CD4-positive, alpha-beta T cell treated with Interferon gamma for 1 hour (primary cell): ENCODE results near the gene ST6GALNAC3.
"Not testable (repeated sequence)": the region's sequence is repeated elsewhere in the genome, so short reads cannot be mapped to it uniquely, and the experiment has no call there.

Source experiments
- DNase-seq: peaks from one replicate; pipeline ENCODE4 v3.0.0-alpha.2; 2020

ST6GALNAC3 gene

GRCh38 chr1:76074321-76075187 is at the start of gene ST6GALNAC3:
Gene ST6GALNAC3 (plus strand): TSS chr1:76074746.
- DNase-seq: peak; percentile 80

- DNase-seq: no peak
These were observed 47.2 kb upstream of the ST6GALNAC3 start for GRCh38 chr1:76027341-76027740.

DNA sequence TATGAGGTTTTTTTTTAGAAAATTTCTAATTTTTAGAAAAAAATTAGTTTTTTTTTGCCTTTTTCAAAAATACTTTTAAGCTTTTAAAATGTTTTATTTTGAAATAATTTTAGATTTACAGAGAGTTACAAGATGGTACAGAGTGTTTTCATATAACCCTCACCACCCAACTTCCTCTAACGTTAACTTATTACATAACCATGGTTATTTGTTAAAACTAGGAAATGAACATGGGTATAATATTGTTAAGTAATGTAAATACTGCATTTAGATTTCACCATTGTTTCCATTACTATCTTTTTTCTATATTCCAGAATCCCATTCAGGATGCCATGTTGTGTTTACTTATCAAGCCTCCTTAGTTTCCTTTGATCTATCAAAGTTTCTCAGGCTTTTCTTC is 45.2 kb upstream of the ST6GALNAC3 start:
- no peak for DNase-seq

DNA sequence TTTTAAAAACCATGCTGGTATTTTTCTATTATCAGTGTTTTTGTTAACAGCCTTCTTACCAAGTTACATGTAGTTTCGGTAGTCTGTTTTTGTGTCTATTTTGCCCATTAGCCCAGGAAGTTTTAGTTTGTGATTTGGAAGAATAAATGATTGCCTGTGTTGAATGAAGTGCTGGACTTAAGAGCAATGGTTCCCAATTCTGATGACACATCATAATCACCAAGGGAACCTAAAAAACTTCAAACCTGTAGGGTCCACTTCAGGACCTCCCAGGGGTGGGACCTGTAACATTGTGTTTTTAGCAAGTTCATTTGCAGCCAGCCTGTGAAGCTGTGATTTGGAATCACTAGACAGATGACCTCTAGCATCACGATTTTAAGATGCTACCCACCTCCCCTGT is 43.0 kb upstream of the ST6GALNAC3 start:
- DNase-seq: no peak

DNA sequence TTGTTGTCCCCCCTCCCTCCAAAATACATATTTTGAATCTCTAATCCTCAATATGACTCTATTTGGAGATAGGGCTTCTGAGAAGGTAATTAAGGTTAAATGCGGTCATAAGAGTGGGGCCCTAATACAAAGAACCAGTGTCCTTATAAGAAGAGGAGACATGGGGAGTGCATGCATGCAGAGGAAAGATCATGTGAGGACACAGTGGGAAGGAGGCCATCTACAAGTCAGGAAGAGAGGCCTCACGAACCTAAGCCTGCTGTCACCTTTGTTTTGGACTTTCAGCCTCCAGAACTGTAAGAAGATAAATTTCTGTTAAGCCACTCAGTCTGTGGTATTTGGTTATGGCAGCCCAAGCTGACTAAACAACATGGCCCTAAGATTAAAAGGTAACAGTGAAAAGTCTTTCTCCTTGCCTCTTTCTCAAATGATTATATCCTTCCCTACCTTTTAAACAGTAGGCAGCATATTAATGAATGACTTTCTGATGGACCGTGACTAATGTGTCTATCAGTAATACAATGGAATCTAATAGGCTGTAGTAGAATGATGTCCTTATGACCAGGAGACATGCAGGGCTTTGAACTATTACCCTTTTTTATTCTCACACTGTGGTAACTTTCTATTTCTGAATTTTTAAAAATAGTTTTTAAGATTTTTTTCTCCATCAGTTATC is 40.6 kb upstream of the ST6GALNAC3 start:
- DNase-seq: no peak

DNA sequence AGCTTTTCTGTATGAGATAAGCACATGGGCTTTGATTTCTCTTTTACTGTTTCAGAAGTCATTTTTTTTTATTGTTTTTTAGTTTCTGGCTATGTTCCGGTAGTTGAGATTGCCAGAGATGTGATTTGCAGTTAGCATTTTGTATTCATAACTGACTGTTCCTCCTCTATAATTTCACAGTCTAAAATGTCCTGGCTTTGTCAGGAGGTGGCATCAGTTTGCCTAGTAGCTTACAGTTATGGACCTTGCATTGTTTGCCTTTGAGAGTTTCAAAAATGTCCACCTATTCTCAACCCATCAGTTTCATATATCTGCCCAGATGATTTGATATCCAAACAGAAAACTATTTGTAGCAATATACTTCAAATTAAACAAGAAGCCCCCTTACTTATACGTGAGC is 39.5 kb upstream of the ST6GALNAC3 start:
- DNase-seq: no peak

GRCh38 chr1:76037324-76037723 is 37.2 kb upstream of the ST6GALNAC3 start:
- DNase-seq: no peak

DNA sequence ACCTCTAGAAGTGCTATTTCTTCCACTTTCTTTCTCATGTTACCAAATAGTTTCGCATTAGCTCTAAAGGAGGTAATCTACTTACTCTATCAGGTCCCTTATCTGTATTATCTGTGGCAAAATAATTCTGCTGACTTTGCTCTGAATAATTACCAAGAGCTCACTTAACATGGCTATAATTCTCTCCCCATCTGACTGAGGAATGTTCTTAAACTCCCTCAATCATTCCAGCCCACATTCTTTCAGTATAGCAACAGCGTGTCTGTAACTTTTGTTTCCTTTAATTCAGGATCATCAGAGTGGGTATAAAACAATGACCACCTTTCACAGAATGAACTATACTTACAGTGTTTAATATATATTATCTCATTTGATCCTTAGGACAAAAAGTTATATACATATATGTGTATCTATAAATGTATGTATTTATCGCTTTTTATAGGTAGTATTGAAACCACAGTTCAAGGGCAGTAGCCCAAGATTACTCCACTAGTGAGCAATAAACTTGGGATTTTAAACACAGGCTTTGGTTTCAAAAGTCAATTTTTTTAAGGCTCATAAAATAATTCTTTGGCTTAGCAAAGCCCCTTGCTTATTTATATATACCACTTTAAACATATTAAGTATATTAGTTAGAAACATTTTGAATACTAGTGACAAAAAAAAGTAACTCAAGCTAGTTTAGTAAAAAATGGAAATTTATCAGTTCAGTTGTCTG is 36.1 kb upstream of the ST6GALNAC3 start:
- no peak for DNase-seq

GRCh38 chr1:76046149-76046548 is 28.4 kb upstream of the ST6GALNAC3 start:
- DNase-seq: no peak

- DNase-seq: no peak
These were observed 26.3 kb upstream of the ST6GALNAC3 start for GRCh38 chr1:76048219-76048618.

DNA sequence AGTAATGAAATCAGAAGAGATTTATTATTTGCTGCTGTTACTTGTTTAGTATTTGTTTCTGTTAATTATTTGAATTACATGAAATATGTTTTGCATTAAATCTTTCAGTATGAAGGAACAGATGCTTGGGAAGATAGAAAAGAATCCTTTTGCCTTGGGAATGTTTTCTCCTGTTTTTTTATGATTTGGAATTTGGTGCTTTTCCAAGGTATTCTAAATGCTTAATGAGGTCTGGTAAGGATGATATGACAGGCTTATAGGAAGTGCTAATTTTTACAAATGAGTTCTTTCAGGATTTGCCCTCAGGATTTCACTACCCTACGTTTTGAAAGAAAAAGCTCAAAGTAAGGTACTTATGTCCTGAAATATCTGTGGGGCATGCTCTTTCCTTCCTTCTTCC is 25.6 kb upstream of the ST6GALNAC3 start:
- no peak for DNase-seq

- no peak for DNase-seq
These were observed 25.0 kb upstream of the ST6GALNAC3 start for GRCh38 chr1:76049498-76049897.

- not testable (repeated sequence) for DNase-seq
These were observed 24.5 kb upstream of the ST6GALNAC3 start for GRCh38 chr1:76050073-76050472.

DNA sequence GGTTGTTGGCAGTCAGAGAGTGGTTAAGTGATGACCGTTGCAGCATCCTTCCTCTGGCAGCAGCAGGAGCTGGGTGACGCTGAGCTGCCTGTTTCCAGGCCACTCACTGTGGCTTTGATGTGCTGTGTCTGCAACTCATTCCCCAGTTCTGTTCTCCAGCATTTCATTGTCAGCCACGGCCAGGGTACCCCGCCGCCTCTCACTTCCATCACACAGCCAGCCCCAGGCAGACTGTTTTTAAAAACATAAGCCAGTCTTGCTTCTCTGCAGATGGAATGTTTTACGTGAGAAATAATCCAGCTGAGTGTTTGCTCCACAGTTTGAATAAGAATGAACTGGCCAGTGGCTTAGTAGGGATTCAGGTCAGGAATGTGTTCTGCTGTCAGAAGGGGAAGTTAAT is 21.5 kb upstream of the ST6GALNAC3 start:
- DNase-seq: no peak

DNA sequence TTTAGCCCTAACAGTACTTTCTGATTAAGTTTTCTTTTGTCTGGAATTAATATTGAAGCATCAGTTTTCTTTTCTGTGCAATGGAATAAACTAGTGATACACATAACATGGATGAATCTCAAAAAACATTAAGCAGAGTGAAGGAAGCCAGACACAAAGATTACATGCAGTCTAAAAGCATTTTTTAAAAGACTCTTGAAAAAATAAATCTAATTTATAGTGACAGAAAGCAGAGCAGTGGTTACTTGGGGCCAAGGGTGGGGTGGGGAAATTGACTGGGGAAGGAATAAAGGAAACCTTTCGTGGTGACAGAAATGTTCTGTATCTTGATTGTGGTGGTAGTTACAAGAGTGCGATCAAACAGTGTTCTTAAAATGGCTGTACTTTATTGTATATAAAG is 20.2 kb upstream of the ST6GALNAC3 start:
- no peak for DNase-seq

DNA sequence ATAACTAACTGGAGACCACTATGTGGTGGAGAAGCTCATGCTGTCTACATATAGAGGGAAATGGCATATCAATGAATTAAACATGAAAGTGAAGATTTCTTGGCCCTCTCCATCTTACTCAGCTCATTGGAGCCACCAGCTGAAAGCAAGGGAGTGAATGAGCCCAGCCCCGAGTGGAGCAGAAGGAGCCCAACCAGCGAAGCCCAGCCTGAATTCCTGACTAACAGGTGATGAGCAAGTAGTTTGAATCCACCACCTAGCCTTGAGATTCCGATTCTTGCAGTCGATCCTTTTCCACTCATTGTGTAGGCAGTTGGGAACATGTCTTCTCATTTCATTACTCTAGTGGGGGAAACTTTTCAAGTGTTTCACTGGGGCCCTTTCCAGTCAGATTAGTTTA is 18.6 kb upstream of the ST6GALNAC3 start:
- DNase-seq: no peak

GRCh38 chr1:76059451-76059850 is 15.1 kb upstream of the ST6GALNAC3 start:
- no peak for DNase-seq

DNA sequence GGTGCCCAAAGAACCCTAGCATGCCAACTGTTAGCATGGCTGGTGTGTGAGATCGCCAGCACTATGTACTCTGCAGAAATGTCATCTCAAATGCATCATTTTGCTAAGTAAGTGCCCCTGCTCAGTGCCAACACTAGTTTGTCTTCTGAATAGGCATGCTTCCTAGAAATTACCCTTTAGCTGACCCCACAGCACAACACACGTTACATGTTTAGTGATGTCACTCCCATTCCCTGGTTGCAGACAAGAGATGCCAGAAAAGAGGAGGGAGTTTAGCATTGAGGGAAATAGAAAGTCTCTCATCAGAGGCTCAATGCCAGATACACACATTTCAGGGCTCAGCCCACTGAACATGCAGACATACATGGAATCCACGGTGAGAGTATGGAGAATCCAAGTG is 9.3 kb upstream of the ST6GALNAC3 start:
- DNase-seq: no peak

DNA sequence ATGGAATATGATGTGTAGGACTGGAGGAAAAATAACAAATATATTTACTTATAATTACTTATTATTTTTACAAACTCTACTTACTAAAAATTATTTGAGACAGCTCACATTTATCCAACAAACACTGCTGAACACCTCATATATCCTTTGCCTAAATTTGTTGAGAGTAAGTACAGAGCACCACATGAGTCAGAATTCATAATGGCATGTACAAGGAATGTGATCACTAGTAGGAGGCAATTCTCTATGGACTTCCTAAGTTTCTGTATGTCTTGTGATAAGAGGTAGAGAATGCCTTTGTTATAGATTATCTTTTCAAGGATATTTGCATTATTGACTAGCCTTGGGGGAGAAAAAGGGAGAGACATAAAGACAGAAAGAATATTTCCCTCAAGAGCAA is 8.2 kb upstream of the ST6GALNAC3 start:
- no peak for DNase-seq

GRCh38 chr1:76068542-76068941 is 6.0 kb upstream of the ST6GALNAC3 start:
- no peak for DNase-seq

DNA sequence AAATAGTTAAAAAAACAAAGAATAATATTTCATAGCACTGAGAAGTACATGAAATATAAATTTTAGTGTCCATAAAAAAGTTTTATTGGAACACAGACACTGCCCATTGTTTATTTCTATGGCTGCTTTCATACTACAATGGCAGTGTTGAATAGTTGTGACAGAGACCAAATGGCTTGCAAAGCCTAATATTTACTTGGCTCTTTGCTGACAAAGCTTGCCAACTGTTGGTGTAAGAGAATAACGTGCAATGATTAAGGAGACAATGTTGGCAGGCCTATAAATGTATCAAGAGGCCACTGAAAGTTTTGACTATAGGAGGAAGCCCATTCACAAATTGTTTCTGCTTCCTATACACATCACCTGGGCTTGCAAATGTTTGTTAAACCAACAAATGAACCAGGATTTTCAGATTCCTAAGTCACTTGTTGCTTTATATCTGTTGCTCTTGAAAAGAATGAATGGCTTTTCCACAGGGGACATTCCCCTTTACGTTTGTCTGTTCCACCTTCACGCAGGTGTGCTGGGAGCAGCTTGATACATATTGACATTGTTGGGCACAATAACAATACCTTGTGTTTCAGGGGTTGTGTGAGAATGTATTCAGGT is 5.5 kb upstream of the ST6GALNAC3 start:
- no peak for DNase-seq

- no peak for DNase-seq
These were observed 4.0 kb upstream of the ST6GALNAC3 start for GRCh38 chr1:76070538-76070937.

- no peak for DNase-seq
These were observed 1.1 kb upstream of the ST6GALNAC3 start for GRCh38 chr1:76073481-76073880.

DNA sequence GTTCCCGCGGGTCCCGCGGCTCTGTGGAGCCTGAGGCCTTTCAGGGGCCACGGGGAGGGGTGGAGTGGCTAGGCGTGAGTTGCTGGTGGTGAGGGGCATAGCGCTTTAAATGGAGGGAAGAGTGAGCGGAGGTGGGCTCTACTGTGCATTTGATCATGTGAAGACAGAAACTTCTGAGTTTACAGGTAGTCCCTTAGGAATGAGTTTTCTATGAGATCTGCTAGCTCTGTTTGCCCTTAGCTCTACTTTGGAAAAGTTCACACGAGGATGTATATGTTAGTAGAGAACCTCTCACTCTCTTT is 593 bp downstream of the ST6GALNAC3 start:
- no peak for DNase-seq
